Mesendoderm (in vitro differentiated cells): ENCODE measurements around the gene SNTG2.
A peak's percentile ranks its signal among the peaks of the same experiment; 100 is the strongest.

Source experiments
- DNase-seq: peaks from one replicate; pipeline ENCODE4 v3.0.0; 2013
- H2AK5ac ChIP-seq: 2 replicates; pipeline ENCODE4 v1.6.1; 2013; ENCODE audit warnings: low read length, inconsistent platforms
- H2BK120ac ChIP-seq: 2 replicates; pipeline ENCODE4 v1.6.1; 2013; ENCODE audit warnings: low read depth, mild to moderate bottlenecking, low read length, moderate library complexity, mixed read lengths
- H2BK15ac ChIP-seq: replicated peaks from 2 replicates; pipeline ENCODE4 v1.6.1; 2013; ENCODE audit warnings: low read depth, mild to moderate bottlenecking, moderate library complexity
- H2BK5ac ChIP-seq: 2 replicates; pipeline ENCODE4 v1.6.1; 2013; ENCODE audit warnings: low read length, inconsistent platforms
- H3K18ac ChIP-seq: 2 replicates; pipeline ENCODE4 v1.6.1; 2013; ENCODE audit warnings: mild to moderate bottlenecking, low read length, mixed read lengths
- H3K23ac ChIP-seq: one replicate; pipeline ENCODE4 v1.6.1; 2013; ENCODE audit warnings: low read length
- H3K27ac ChIP-seq: 2 replicates; pipeline ENCODE4 v1.5.1; 2013; ENCODE audit warnings: low read depth, mild to moderate bottlenecking, inconsistent platforms, low read length, moderate library complexity
- H3K27me3 ChIP-seq: 2 replicates; pipeline ENCODE4 v1.6.1; 2013; ENCODE audit warnings: low read length, control low read depth, mild to moderate bottlenecking, inconsistent platforms; ENCODE audit not compliant: insufficient read depth, poor library complexity
- H3K36me3 ChIP-seq: 2 replicates; pipeline ENCODE4 v1.6.1; 2013; ENCODE audit warnings: low read length, inconsistent platforms; ENCODE audit not compliant: control insufficient read depth, insufficient read depth
- H3K4ac ChIP-seq: one replicate; pipeline ENCODE4 v1.6.1; 2013; ENCODE audit warnings: low read depth, mild to moderate bottlenecking, low read length, moderate library complexity
- H3K4me1 ChIP-seq: 2 replicates; pipeline ENCODE4 v1.6.1; 2013; ENCODE audit warnings: low read depth, low read length, inconsistent platforms; ENCODE audit not compliant: control insufficient read depth
- H3K4me2 ChIP-seq: 2 replicates; pipeline ENCODE4 v1.6.1; 2013; ENCODE audit warnings: low read length
- H3K4me3 ChIP-seq: 2 replicates; pipeline ENCODE4 v1.5.1; 2013; ENCODE audit warnings: mild to moderate bottlenecking, low read length
- H3K56ac ChIP-seq: one replicate; pipeline ENCODE4 v1.6.1; 2013; ENCODE audit warnings: low read length
- H3K79me1 ChIP-seq: 2 replicates; pipeline ENCODE4 v1.6.1; 2013; ENCODE audit warnings: low read length, inconsistent platforms
- H3K79me2 ChIP-seq: 2 replicates; pipeline ENCODE4 v1.6.1; 2013; ENCODE audit warnings: mild to moderate bottlenecking, low read length; ENCODE audit not compliant: control insufficient read depth, insufficient read depth
- H3K9ac ChIP-seq: 2 replicates; pipeline ENCODE4 v1.6.1; 2013; ENCODE audit warnings: low read length, inconsistent platforms
- H4K5ac ChIP-seq: one replicate; pipeline ENCODE4 v1.6.1; 2013; ENCODE audit warnings: low read length
- H4K8ac ChIP-seq: one replicate; pipeline ENCODE4 v1.6.1; 2013; ENCODE audit warnings: low read depth, mild to moderate bottlenecking, control low read depth, low read length, moderate library complexity
- WGBS: extraction: QIAGEN DNeasy Blood & Tissue Kit; methylation state at CpG from one replicate; pipeline ENCODE4 v1.1.7; 2013; ENCODE audit warnings: low lambda C conversion rate, missing lambda C conversion rate; ENCODE audit not compliant: insufficient coverage; ENCODE audit errors: extremely low coverage; 5-methylcytosine and 5-hydroxymethylcytosine counted together

SNTG2 gene

DNA sequence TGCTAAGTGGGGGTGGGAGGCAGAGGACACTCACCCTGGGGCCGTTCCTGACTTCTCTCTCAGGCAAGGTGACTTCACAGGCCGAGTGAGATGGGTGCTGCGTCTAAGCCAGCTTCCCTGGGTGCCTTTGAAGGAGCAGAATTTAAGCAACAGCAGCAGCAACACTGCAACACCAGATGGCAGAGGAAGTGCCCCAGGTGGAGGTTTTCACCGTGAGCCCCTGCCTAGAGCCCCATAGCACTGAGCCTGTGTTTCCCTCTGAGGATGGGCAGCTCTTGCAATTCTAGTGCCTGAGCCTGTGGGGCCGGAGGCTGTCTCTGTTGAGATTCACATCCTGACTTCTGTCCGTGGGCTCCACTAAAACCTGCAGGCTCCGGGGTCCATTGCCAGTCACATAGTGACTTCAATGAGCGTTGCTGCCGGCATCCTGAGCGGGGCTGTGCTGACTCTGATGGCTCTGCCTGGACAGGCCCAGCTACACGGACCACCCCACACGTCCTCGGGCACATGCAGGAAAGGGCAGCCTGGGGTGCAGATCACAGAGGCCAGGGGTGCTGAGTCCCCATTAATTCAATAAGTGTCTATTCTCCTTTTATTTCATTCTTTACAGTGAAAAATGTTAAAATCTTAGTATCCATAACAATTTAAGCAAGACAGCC lies 218.8 kb downstream of the SNTG2 start:
- H4K5ac ChIP-seq: no peak overlapping the region
- H3K18ac ChIP-seq: peak overlapping the region; percentile 15
- H2BK120ac ChIP-seq: no peak overlapping the region
- no peak overlapping the region for H2BK15ac ChIP-seq
- H3K23ac ChIP-seq: no peak overlapping the region
- DNase-seq: peak; percentile 30
- no CpG with 5 or more reads among the region's 13 CpGs for WGBS
- no peak overlapping the region for H3K4ac ChIP-seq
- no peak overlapping the region for H2AK5ac ChIP-seq
- no peak overlapping the region for H3K4me3 ChIP-seq
- H3K79me1 ChIP-seq: no peaks in the 10 kb centered on the region
- H3K27ac ChIP-seq: peak overlapping the region; percentile 54
- H3K27me3 ChIP-seq: no peaks in the 10 kb centered on the region
- H3K79me2 ChIP-seq: no peaks in the 10 kb centered on the region
- no peaks in the 10 kb centered on the region for H3K36me3 ChIP-seq
- H4K8ac ChIP-seq: no peak overlapping the region
- H3K4me2 ChIP-seq: no peak overlapping the region
- peak overlapping the region; percentile 37 for H3K56ac ChIP-seq
- peaks cover 7% of the 10 kb centered on the region for H3K4me1 ChIP-seq
- no peak overlapping the region for H3K9ac ChIP-seq
- peak overlapping the region; percentile 70 for H2BK5ac ChIP-seq

GRCh38 chr2:1170241-1170640 lies 219.6 kb downstream of the SNTG2 start:
- Histone ChIP-seq H2AK5ac (no peak overlapping the region), H3K4me3 (no peak overlapping the region), H3K79me2 (no peaks in the 10 kb centered on the region), H2BK5ac (no peak overlapping the region), H3K4ac (no peak overlapping the region), H3K27me3 (no peaks in the 10 kb centered on the region), H4K5ac (no peak overlapping the region), H3K18ac (no peak overlapping the region), H3K23ac (no peak overlapping the region), H4K8ac (no peak overlapping the region), H3K36me3 (no peaks in the 10 kb centered on the region), H3K27ac (no peak overlapping the region), H2BK120ac (no peak overlapping the region), H3K79me1 (no peaks in the 10 kb centered on the region), H3K56ac (no peak overlapping the region), H2BK15ac (no peak overlapping the region), H3K4me1 (peaks cover 7% of the 10 kb centered on the region), H3K4me2 (no peak overlapping the region), H3K9ac (no peak overlapping the region)
- WGBS: no CpG with 5 or more reads among the region's 15 CpGs
- no peak for DNase-seq

GRCh38 chr2:1170711-1171110 lies 220.1 kb downstream of the SNTG2 start:
- Histone ChIP-seq H3K9ac (no peak overlapping the region), H3K4me3 (no peak overlapping the region), H2BK15ac (no peak overlapping the region), H3K4me1 (peaks cover 7% of the 10 kb centered on the region), H3K4ac (no peak overlapping the region), H3K27me3 (no peaks in the 10 kb centered on the region), H3K56ac (no peak overlapping the region), H3K18ac (no peak overlapping the region), H4K5ac (no peak overlapping the region), H3K23ac (no peak overlapping the region), H2BK5ac (no peak overlapping the region), H3K36me3 (no peaks in the 10 kb centered on the region), H2AK5ac (no peak overlapping the region), H3K27ac (no peak overlapping the region), H4K8ac (no peak overlapping the region), H2BK120ac (no peak overlapping the region), H3K4me2 (no peak overlapping the region), H3K79me1 (no peaks in the 10 kb centered on the region), H3K79me2 (no peaks in the 10 kb centered on the region)
- WGBS: no CpG with 5 or more reads among the region's 5 CpGs
- DNase-seq: no peak

DNA sequence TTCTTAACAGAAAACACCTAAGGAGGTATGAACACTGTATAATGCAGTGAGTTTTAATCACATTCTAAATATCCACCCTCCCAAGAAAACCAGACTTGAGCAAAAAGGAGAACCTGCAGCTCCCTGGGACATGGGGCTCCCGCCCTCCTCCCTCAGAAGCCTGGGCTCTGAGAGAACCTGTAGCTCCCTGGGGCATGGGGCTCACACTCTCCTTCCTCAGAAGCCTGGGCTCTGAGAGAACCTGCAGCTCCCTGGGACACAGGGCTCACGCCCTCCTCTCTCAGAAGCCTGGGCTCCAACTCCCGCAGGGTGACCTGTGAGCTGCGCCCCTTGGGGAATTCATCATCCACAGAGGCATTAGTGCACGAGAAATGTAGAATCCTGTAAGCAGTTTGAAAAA lies 222.9 kb downstream of the SNTG2 start:
- no peak overlapping the region for H2AK5ac ChIP-seq
- no peaks in the 10 kb centered on the region for H3K36me3 ChIP-seq
- no peak overlapping the region for H3K4me3 ChIP-seq
- no peak overlapping the region for H2BK5ac ChIP-seq
- WGBS: no CpG with 5 or more reads among the region's 5 CpGs
- no peak overlapping the region for H2BK120ac ChIP-seq
- no peak overlapping the region for H2BK15ac ChIP-seq
- H3K56ac ChIP-seq: no peak overlapping the region
- no peak overlapping the region for H3K4me2 ChIP-seq
- no peak overlapping the region for H4K5ac ChIP-seq
- no peak overlapping the region for H4K8ac ChIP-seq
- H3K79me1 ChIP-seq: no peaks in the 10 kb centered on the region
- no peaks in the 10 kb centered on the region for H3K79me2 ChIP-seq
- H3K23ac ChIP-seq: no peak overlapping the region
- DNase-seq: peak; percentile 65
- no peak overlapping the region for H3K27ac ChIP-seq
- no peak overlapping the region for H3K4ac ChIP-seq
- peaks cover 5% of the 10 kb centered on the region for H3K4me1 ChIP-seq
- no peaks in the 10 kb centered on the region for H3K27me3 ChIP-seq
- no peak overlapping the region for H3K9ac ChIP-seq
- no peak overlapping the region for H3K18ac ChIP-seq

DNA sequence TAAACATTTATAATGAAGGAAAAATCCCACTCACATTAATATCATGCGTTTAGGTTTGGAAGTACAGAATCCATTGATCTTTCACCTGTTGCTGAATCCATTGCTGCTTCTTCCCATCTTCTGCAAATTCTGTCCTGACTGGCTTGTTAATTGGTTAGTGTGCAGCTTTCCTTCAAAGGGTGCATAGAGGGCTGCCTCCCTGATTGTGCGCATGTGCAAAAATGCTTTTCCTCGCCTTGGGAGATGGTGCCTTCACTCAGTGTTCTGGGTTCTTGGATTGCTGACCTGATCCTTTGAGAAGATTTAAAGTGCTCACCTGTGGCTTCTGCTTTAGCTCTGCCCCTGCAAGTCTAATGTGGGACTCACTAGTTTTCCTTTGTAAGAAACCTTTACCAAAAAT lies 231.2 kb downstream of the SNTG2 start:
- no peak overlapping the region for H3K4ac ChIP-seq
- WGBS: no CpG with 5 or more reads among the region's 3 CpGs
- H3K27me3 ChIP-seq: no peaks in the 10 kb centered on the region
- no peak overlapping the region for H4K8ac ChIP-seq
- H3K79me2 ChIP-seq: no peaks in the 10 kb centered on the region
- H3K36me3 ChIP-seq: no peaks in the 10 kb centered on the region
- no peak overlapping the region for H2BK15ac ChIP-seq
- H3K4me1 ChIP-seq: no peaks in the 10 kb centered on the region
- H3K27ac ChIP-seq: no peak overlapping the region
- H3K18ac ChIP-seq: no peak overlapping the region
- H3K23ac ChIP-seq: no peak overlapping the region
- no peak overlapping the region for H2BK5ac ChIP-seq
- H2AK5ac ChIP-seq: no peak overlapping the region
- no peak overlapping the region for H4K5ac ChIP-seq
- no peak for DNase-seq
- H3K4me2 ChIP-seq: no peak overlapping the region
- no peak overlapping the region for H3K4me3 ChIP-seq
- H2BK120ac ChIP-seq: no peak overlapping the region
- H3K56ac ChIP-seq: no peak overlapping the region
- no peak overlapping the region for H3K9ac ChIP-seq
- H3K79me1 ChIP-seq: no peaks in the 10 kb centered on the region

DNA sequence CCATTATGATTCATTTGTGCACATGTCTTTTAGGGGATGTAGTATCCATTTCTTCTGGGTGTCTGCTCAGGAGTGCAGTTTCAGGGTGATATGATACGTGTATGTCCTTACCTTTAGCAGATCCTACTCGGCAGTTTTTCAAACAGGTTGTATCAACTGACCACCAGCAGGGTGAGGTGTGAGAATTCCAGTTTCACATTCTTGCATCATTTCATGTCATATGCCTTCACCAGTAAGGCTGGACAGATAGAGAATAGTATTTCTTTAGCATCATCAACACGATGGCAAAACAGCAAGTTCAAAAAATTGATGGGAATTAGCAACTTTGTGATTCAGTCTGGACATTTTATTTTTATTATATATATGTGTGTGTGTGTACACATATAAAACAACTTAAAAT lies 232.7 kb downstream of the SNTG2 start:
- Histone ChIP-seq H3K4me2 (no peak overlapping the region), H3K4me1 (no peaks in the 10 kb centered on the region), H2BK5ac (no peak overlapping the region), H3K79me1 (no peaks in the 10 kb centered on the region), H3K27ac (no peak overlapping the region), H3K4ac (no peak overlapping the region), H2BK120ac (no peak overlapping the region), H2AK5ac (no peak overlapping the region), H3K79me2 (no peaks in the 10 kb centered on the region), H3K27me3 (no peaks in the 10 kb centered on the region), H3K23ac (no peak overlapping the region), H3K4me3 (no peak overlapping the region), H2BK15ac (no peak overlapping the region), H3K9ac (no peak overlapping the region), H3K18ac (no peak overlapping the region), H3K56ac (no peak overlapping the region), H4K8ac (no peak overlapping the region), H3K36me3 (no peaks in the 10 kb centered on the region), H4K5ac (no peak overlapping the region)
- no CpG with 5 or more reads among the region's 3 CpGs for WGBS
- DNase-seq: peak; percentile 26
